Thyroid gland (tissue), 4 donors: ENCODE measurements around the gene C7orf57. TPM values are rescaled to one million over a fixed set of nuclear protein-coding genes. Genes with fewer than 3 reads are reported as not detected.

Experiments used
- DNase-seq, 2 donors: peaks; one replicate each; pipeline ENCODE4 v3.0.0-alpha.2; 2019
- H3K27ac ChIP-seq, 3 donors: fragments of 200-600 bp; sonication (generic); 1 replicate in 2 of 3; 2 replicates in 1 of 3; pipeline ENCODE4 v1.5.1; 2016 to 2019; ENCODE audit warnings: mild to moderate bottlenecking in 1 of 3, moderate library complexity in 1 of 3
- H3K27me3 ChIP-seq: fragments of 200-600 bp; sonication (generic); one replicate; pipeline ENCODE4 v1.5.1; 2019
- H3K36me3 ChIP-seq, 2 donors: fragments of 200-600 bp; sonication (generic); one replicate each; pipeline ENCODE4 v1.5.1; 2016 to 2019
- H3K4me1 ChIP-seq, 2 donors: fragments of 200-600 bp; sonication (generic); one replicate each; pipeline ENCODE4 v1.5.1; 2017 to 2019
- H3K4me3 ChIP-seq, 3 donors: fragments of 200-600 bp; sonication (generic); replicated peaks in 1 of 3; 1 replicate in 2 of 3; 2 replicates in 1 of 3; pipeline ENCODE4 v1.5.1; 2016; ENCODE audit warnings: mild to moderate bottlenecking in 1 of 3
- H3K9me3 ChIP-seq: fragments of 200-600 bp; sonication (generic); one replicate; pipeline ENCODE4 v1.5.1; 2017
- POLR2A ChIP-seq, 2 donors: fragments of 450-650 bp; IDR thresholded peaks; one replicate each; pipeline ENCODE4 v1.6.1; 2017; ENCODE audit warnings: antibody characterized with exemption in 2 of 2, mild to moderate bottlenecking in 2 of 2, moderate library complexity in 1 of 2
- WGBS, 2 donors: methylation state at CpG; one replicate each; pipeline ENCODE4 v1.1.5; 2017; 5-methylcytosine and 5-hydroxymethylcytosine counted together
- intact Hi-C: fragments of 100-400 bp; cut with DNase I; formaldehyde crosslinking; loops from one replicate; pipeline ENCODE4 v1.15.1; 2023
- total RNA-seq, 4 donors: library from RNA; depleted of rRNA; stranded (reverse); fragments of >200 nt; gene quantifications; one replicate each; pipeline ENCODE4 v1.2.3, GENCODE V29; 2016
- TF ChIP-seq, protein P1 (sequence below), 6 experiments: fragments of 200-600 bp in 3 of 6; fragments of 450-650 bp in 3 of 6; sonication (generic) in 3 of 6; IDR thresholded peaks; one replicate each; pipeline ENCODE4 v1.5.1; 2016 to 2019; ENCODE audit warnings: antibody characterized with exemption in 6 of 6, mild to moderate bottlenecking in 2 of 6, inconsistent platforms in 1 of 6, moderate library complexity in 1 of 6

C7orf57 gene
- total RNA-seq, 4 donors from 2014 or later: not detected

DNA sequence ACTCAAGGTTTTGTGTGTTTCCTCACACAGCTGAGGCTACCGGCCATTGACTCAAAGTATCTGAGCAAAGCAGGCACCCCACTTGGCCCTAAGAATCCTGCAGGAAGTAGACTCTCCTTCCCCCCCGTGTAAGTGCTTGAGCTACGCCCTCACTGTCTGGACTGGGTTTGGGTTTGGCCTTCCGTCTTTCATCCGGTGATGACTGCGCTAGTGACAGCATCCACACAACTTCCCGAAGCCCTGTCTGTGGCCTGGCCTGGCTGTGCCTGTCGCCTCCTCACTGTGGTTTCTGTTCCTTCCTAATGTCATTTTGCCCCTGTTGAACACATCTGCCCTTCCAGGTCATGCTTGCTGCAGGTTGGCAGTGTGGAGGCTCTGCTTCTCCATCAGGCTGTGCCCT is 14.5 kb downstream of the C7orf57 start:
- Histone ChIP-seq H3K27me3 (no peaks in the 10 kb centered on the region), H3K4me3 (no peak overlapping the region), H3K27ac (no peak overlapping the region), H3K9me3 (no peaks in the 10 kb centered on the region), H3K4me1 (no peaks in the 10 kb centered on the region), H3K36me3 (no peaks in the 10 kb centered on the region)
- 77 to 88% methylated on average over 8 of the region's 8 CpGs for whole genome bisulfite sequencing, 2 donors
- intact Hi-C loops: no loop called here
- no peak for DNase-seq
- no peak for TF ChIP-seq POLR2A (IDR thresholded peaks at IDR 0.05)
- TF ChIP-seq, protein P1, sequence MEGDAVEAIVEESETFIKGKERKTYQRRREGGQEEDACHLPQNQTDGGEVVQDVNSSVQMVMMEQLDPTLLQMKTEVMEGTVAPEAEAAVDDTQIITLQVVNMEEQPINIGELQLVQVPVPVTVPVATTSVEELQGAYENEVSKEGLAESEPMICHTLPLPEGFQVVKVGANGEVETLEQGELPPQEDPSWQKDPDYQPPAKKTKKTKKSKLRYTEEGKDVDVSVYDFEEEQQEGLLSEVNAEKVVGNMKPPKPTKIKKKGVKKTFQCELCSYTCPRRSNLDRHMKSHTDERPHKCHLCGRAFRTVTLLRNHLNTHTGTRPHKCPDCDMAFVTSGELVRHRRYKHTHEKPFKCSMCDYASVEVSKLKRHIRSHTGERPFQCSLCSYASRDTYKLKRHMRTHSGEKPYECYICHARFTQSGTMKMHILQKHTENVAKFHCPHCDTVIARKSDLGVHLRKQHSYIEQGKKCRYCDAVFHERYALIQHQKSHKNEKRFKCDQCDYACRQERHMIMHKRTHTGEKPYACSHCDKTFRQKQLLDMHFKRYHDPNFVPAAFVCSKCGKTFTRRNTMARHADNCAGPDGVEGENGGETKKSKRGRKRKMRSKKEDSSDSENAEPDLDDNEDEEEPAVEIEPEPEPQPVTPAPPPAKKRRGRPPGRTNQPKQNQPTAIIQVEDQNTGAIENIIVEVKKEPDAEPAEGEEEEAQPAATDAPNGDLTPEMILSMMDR (IDR thresholded peaks at IDR 0.05): no peak

DNA sequence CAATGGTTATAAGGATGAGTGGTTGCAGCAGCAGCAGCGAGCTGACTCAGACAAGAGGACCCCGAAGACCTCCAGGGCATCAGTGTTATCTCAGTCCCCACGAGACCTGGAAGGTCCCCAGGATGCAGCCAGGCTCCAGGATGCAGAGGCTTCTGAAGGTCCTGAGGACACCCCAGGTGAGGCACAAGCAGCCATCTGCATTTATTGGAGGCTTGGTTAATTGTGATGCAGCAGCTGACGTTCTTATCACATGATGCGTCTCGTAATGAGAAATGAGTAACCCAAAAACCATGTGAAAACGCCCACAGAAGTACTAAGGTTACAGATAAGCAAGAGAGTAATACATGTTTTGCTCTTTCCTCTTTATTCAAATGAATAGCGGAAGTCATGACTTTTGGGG is 17.4 kb downstream of the C7orf57 start:
- Histone ChIP-seq H3K36me3 (no peaks in the 10 kb centered on the region), H3K27ac (no peak overlapping the region), H3K4me1 (no peaks in the 10 kb centered on the region), H3K4me3 (no peak overlapping the region), H3K9me3 (no peaks in the 10 kb centered on the region), H3K27me3 (no peaks in the 10 kb centered on the region)
- 78 to 92% methylated on average over 8 of the region's 8 CpGs for WGBS, 2 donors
- DNase-seq: no peak
- no peak for TF ChIP-seq POLR2A (IDR thresholded peaks at IDR 0.05)
- TF ChIP-seq, protein P1 (IDR thresholded peaks at IDR 0.05): no peak
- intact Hi-C loops: no loop called here

DNA sequence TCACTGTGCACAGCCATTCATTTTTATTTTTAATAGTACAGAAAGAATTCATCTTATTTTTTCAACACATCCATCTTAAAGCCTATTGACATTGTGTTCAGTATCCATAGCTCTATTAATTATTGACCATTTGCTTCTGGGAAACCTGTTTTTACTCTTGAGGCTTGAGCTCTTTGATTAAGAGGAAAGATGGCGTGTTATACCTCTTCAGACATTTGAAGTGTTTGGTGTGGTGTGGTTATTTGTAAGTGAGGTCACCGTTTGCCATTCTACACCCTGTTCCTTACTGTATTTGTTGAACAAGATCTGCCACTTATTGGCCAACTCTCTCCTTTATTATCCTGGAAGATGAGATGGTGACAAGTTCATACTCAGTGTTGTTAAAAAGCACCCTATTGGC is 18.4 kb downstream of the C7orf57 start:
- Histone ChIP-seq H3K27me3 (no peaks in the 10 kb centered on the region), H3K9me3 (no peaks in the 10 kb centered on the region), H3K27ac (no peak overlapping the region), H3K4me3 (no peak overlapping the region), H3K36me3 (no peaks in the 10 kb centered on the region), H3K4me1 (no peaks in the 10 kb centered on the region)
- WGBS, 2 donors: 95% methylated on average over 2 of the region's 2 CpGs
- TF ChIP-seq, protein P1 (IDR thresholded peaks at IDR 0.05): no peak
- TF ChIP-seq POLR2A (IDR thresholded peaks at IDR 0.05): no peak
- intact Hi-C loops: no loop called here
- DNase-seq: no peak

DNA sequence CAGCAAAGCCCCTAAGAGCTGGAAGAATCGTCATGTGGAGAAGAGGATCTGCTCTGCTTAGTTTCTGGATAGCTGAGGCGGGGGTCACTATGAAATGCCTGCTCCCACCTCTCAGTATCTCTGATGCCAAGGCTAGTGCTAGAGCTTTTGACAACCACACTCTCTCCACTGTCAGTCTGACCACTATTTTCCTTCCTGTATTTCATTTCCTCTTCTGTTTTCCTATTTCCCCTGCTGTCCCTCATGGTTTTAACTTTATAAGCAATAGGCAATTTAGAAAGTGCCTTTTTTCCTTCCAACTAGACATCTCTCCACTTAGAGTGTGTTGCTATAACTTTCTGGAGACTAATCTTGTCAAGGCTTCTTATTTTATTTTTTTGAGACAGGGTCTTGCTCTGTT is 23.6 kb downstream of the C7orf57 start:
- TF ChIP-seq, protein P1 (IDR thresholded peaks at IDR 0.05): no peak
- no peak for TF ChIP-seq POLR2A (IDR thresholded peaks at IDR 0.05)
- H3K36me3 ChIP-seq: no peaks in the 10 kb centered on the region
- H3K27ac ChIP-seq: no peak overlapping the region
- H3K4me3 ChIP-seq: no peak overlapping the region
- H3K9me3 ChIP-seq: no peaks in the 10 kb centered on the region
- no peak for DNase-seq
- no peaks in the 10 kb centered on the region for H3K27me3 ChIP-seq
- H3K4me1 ChIP-seq: no peaks in the 10 kb centered on the region
- 74 to 87% methylated on average over 2 of the region's 2 CpGs for WGBS, 2 donors
- intact Hi-C loops: no loop called here

DNA sequence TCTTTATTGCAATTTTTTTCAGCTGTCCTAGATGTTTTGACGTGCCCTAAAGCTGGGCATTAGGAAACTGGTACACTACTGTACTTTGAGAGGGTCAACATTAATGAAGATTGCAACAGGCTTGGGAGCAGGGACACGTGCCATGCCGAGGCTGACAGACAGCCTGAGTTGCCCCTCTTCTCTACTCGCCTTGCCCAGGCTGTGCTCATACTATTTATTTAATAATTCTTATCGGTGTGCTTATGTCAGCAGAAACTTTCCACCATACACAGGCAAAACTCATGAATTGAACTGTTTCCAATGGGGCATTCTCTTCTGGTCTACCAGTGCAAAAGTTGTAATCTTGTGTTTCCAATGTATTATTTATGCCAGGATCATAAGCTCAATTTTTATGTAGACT is 24.4 kb downstream of the C7orf57 start:
- no peak overlapping the region for H3K27ac ChIP-seq
- intact Hi-C loops: no loop called here
- no peak for TF ChIP-seq POLR2A (IDR thresholded peaks at IDR 0.05)
- TF ChIP-seq, protein P1 (IDR thresholded peaks at IDR 0.05): no peak
- no peaks in the 10 kb centered on the region for H3K27me3 ChIP-seq
- WGBS, 2 donors: 84 to 95% methylated on average over 5 of the region's 5 CpGs
- H3K36me3 ChIP-seq: no peaks in the 10 kb centered on the region
- H3K9me3 ChIP-seq: no peaks in the 10 kb centered on the region
- no peak for DNase-seq
- no peak overlapping the region for H3K4me3 ChIP-seq
- H3K4me1 ChIP-seq: no peaks in the 10 kb centered on the region
